ENCODE results near the gene SKA3. TPM values are rescaled to one million over a fixed set of nuclear protein-coding genes. Genes with fewer than 3 reads are reported as not detected.

SKA3 gene
- total RNA-seq, 2 donors from 2014 or later, result under 0.01 TPM; not detected in 1

DNA sequence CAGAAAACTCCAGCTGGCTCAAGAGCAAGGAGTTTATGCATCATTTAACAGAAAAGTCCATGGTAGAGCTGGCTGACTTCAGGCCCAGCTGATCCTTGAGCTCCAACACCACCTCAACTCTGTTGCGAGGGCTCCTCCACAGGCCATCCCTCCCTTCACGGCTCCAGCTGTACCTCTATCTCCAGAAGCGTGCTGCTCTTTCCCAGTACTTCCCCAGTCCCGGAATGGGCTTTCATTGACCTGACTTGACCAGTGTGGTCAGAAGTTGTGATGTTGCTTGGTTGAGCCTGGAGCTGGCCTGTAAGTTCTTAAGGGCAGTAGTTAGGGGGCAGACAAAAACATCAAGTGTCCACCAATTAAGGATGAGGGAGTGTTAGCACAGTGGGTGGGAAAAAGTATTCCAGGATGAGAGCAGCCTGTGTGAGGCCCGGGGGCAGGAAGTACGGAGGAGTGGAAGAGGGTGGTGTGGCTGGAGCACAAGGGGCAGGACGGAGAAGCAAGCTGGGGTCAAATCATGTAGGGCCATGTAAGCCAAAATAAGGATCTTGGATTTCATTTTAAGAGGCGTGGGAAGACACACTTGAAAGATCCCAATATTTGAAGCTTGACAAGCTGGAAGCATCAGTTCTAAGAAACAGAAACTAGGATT lies 24.0 kb downstream of the SKA3 start:
- no peaks in the 10 kb centered on the region for H3K27me3 ChIP-seq
- TF ChIP-seq, protein P1, sequence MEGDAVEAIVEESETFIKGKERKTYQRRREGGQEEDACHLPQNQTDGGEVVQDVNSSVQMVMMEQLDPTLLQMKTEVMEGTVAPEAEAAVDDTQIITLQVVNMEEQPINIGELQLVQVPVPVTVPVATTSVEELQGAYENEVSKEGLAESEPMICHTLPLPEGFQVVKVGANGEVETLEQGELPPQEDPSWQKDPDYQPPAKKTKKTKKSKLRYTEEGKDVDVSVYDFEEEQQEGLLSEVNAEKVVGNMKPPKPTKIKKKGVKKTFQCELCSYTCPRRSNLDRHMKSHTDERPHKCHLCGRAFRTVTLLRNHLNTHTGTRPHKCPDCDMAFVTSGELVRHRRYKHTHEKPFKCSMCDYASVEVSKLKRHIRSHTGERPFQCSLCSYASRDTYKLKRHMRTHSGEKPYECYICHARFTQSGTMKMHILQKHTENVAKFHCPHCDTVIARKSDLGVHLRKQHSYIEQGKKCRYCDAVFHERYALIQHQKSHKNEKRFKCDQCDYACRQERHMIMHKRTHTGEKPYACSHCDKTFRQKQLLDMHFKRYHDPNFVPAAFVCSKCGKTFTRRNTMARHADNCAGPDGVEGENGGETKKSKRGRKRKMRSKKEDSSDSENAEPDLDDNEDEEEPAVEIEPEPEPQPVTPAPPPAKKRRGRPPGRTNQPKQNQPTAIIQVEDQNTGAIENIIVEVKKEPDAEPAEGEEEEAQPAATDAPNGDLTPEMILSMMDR (IDR thresholded peaks at IDR 0.05), result no peak
- no peak for DNase-seq
- H3K36me3 ChIP-seq (replicated peaks in 1 of 2; ENCODE audit: insufficient read depth in 1 of 2, low read depth in 2 of 2), result peaks cover 0 to 5% of the 10 kb centered on the region in 2 donors
- H3K4me3 ChIP-seq, result no peak overlapping the region
- ATAC-seq, result no peak
- WGBS, 2 donors, result 84 to 88% methylated on average over 8 of the region's 8 CpGs
- H3K9me3 ChIP-seq, result no peaks in the 10 kb centered on the region
- no peaks in the 10 kb centered on the region for H3K4me1 ChIP-seq
- intact Hi-C loops (cut with DNase I), result no loop called here
- no peak overlapping the region for H3K27ac ChIP-seq

DNA sequence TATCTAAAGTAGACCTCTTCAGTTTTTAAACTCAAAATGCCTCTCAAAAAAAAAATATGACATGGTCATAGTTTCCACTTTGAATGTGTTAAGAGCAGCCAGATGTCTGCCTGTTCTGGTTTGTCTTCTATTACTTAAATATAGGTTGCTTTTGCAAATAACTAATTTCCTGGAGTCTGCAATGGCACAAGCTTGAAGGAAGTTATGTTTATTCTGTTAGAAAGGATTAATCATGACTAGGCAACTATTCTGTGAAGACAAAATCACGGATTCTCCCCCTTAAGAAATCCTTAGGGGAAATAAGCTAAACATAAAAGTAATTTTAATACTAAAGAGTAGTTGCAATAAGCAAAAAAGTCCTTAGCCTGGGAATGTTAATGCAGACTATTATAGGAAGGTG lies 26.3 kb downstream of the SKA3 start:
- intact Hi-C loops (cut with DNase I), result no loop called here

DNA sequence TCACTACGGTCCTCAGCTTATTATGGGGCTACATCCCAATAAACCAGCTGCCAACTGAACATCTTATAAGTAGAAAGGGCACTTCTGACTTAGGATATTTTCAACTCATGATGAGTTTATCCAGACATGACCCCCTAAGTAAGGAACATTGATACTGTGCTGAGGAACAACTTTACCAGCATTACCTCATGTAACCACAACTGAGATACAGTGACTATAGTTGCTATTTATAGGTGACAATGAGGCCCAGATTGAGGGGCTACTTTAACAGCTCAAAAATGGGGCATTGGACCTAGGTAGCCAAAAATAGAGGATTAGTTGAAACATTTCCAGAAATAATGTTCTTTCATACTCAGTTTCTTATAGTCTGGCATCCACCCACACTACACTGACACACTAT lies 26.8 kb downstream of the SKA3 start:
- Histone ChIP-seq H3K9me3 (no peaks in the 10 kb centered on the region), H3K27me3 (no peaks in the 10 kb centered on the region), H3K36me3 (replicated peaks in 1 of 2; ENCODE audit: insufficient read depth in 1 of 2, low read depth in 2 of 2) (peaks cover 0 to 10% of the 10 kb centered on the region in 2 donors), H3K27ac (no peak overlapping the region), H3K4me3 (no peak overlapping the region), H3K4me1 (no peaks in the 10 kb centered on the region)
- intact Hi-C loops (cut with DNase I), result no loop called here
- DNase-seq, result no peak
- ATAC-seq, result no peak
- TF ChIP-seq POLR2A (IDR thresholded peaks at IDR 0.05), result no peak
- TF ChIP-seq, protein P1 (IDR thresholded peaks at IDR 0.05), result no peak
- 58 to 72% methylated on average over 1 of the region's 1 CpG for WGBS, 2 donors

More for the DNA sequence above, 26.3 kb downstream of the SKA3 start:
- Histone ChIP-seq H3K27ac (no peak overlapping the region), H3K4me3 (no peak overlapping the region), H3K36me3 (replicated peaks in 1 of 2; ENCODE audit: insufficient read depth in 1 of 2, low read depth in 2 of 2) (peaks cover 0 to 10% of the 10 kb centered on the region in 2 donors), H3K27me3 (no peaks in the 10 kb centered on the region), H3K9me3 (no peaks in the 10 kb centered on the region), H3K4me1 (no peaks in the 10 kb centered on the region)
- TF ChIP-seq POLR2A (IDR thresholded peaks at IDR 0.05), result no peak
- TF ChIP-seq, protein P1 (IDR thresholded peaks at IDR 0.05), result no peak
- ATAC-seq, result no peak
- DNase-seq, result no peak
- 54 to 74% methylated on average over 1 of the region's 1 CpG for WGBS, 2 donors

DNA sequence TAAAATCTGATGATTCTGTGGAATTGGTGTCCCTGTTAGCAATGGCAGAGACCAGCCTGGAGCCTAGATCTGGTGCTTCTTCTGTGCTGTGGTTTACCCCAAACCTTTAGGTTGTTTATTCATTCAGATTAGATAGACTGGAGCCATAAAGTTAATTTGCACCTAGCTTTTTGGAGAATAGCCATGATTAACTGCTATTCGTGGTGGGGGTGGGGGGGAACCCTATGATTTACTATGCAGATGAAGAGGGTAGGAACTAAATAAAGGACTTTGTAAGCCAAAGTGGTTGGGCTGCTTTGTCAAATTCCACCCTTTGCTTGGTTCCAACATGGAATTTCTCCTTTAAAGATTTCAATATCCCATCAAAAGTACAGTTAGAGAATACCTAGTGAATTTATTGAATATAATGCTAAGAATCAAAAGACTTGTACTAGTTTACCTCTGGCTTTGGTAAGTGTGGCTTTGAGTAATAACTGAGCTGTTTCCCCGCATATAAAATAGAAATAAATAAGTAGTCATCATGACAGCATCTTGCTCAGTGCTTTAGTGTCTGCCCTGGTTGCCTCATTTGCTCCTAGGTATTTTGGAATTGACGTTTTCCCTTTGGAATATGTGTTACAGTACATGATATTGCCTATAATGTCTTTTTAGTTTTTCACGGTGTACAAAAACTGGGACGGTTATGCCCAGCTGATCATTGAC lies 27.6 kb downstream of the SKA3 start:
- no peak for TF ChIP-seq POLR2A (IDR thresholded peaks at IDR 0.05)
- TF ChIP-seq, protein P1 (IDR thresholded peaks at IDR 0.05), result no peak
- Histone ChIP-seq H3K4me3 (no peak overlapping the region), H3K27ac (no peak overlapping the region), H3K4me1 (peaks cover 3% of the 10 kb centered on the region), H3K9me3 (no peaks in the 10 kb centered on the region), H3K36me3 (replicated peaks in 1 of 2; ENCODE audit: insufficient read depth in 1 of 2, low read depth in 2 of 2) (peaks cover 0 to 10% of the 10 kb centered on the region in 2 donors), H3K27me3 (no peaks in the 10 kb centered on the region)
- no peak for DNase-seq
- intact Hi-C loops (cut with DNase I), result no loop called here
- no peak for ATAC-seq
- WGBS, 2 donors, result 57 to 59% methylated on average over 5 of the region's 5 CpGs
